ENCODE measurements around the gene SAMD4A. TPM values are rescaled to one million over a fixed set of nuclear protein-coding genes. Genes with fewer than 3 reads are reported as not detected.
"Not testable (repeated sequence)": the region's sequence is repeated elsewhere in the genome, so short reads cannot be mapped to it uniquely, and the experiment has no call there.

SAMD4A gene
- total and polyA plus RNA-seq, 8 donors, result 4.5 to 40.5 (median 8.0) TPM

GRCh38 chr14:54749180-54749579, 182.3 kb downstream of the SAMD4A start:
- intact Hi-C loops (cut with DNase I), result no loop called here
- Histone ChIP-seq H3K27ac (no peak overlapping the region), H3K4me1 (no peaks in the 10 kb centered on the region), H3K9me3 (no peaks in the 10 kb centered on the region), H3K36me3 (peaks cover 0 to 11% of the 10 kb centered on the region in 2 donors), H3K4me3 (no peak overlapping the region), H3K27me3 (no peaks in the 10 kb centered on the region)
- no peak for TF ChIP-seq CTCF (IDR thresholded peaks at IDR 0.05)
- DNase-seq, result no peak
- ATAC-seq, result no peak

GRCh38 chr14:54749727-54750126, 182.8 kb downstream of the SAMD4A start:
- peaks cover 0 to 11% of the 10 kb centered on the region in 2 donors for H3K36me3 ChIP-seq
- no peak overlapping the region for H3K4me3 ChIP-seq
- ATAC-seq (no peak), DNase-seq (no peak)
- TF ChIP-seq CTCF (IDR thresholded peaks at IDR 0.05), result no peak
- no peaks in the 10 kb centered on the region for H3K4me1 ChIP-seq
- intact Hi-C loops (cut with DNase I), result no loop called here
- H3K9me3 ChIP-seq, result no peaks in the 10 kb centered on the region
- H3K27me3 ChIP-seq, result no peaks in the 10 kb centered on the region
- no peak overlapping the region for H3K27ac ChIP-seq

- intact Hi-C loops (cut with DNase I); DNase-seq; ATAC-seq; H3K9me3 ChIP-seq; H3K4me1 ChIP-seq; H3K27ac ChIP-seq; H3K4me3 ChIP-seq; H3K27me3 ChIP-seq: not testable (repeated sequence)
- peaks cover 0 to 11% of the 10 kb centered on the region in 2 donors for H3K36me3 ChIP-seq
Observed at GRCh38 chr14:54752611-54753010, 185.7 kb downstream of the SAMD4A start.

- peaks cover 0 to 11% of the 10 kb centered on the region in 2 donors for H3K36me3 ChIP-seq
- H3K9me3 ChIP-seq; H3K4me3 ChIP-seq; ATAC-seq; H3K4me1 ChIP-seq; DNase-seq; H3K27me3 ChIP-seq; intact Hi-C loops (cut with DNase I); H3K27ac ChIP-seq: not testable (repeated sequence)
Observed at GRCh38 chr14:54753396-54753795, 186.5 kb downstream of the SAMD4A start.

- intact Hi-C loops (cut with DNase I), result no loop called here
- ATAC-seq (no peak), DNase-seq (no peak)
- no peak for TF ChIP-seq CTCF (IDR thresholded peaks at IDR 0.05)
- no peak overlapping the region for H3K4me3 ChIP-seq
- H3K4me1 ChIP-seq, result no peaks in the 10 kb centered on the region
- H3K27ac ChIP-seq, result no peak overlapping the region
- H3K9me3 ChIP-seq, result no peaks in the 10 kb centered on the region
- no peaks in the 10 kb centered on the region for H3K27me3 ChIP-seq
- H3K36me3 ChIP-seq, result peaks cover 0 to 11% of the 10 kb centered on the region in 2 donors
Observed at GRCh38 chr14:54754116-54754622, 187.2 kb downstream of the SAMD4A start.

GRCh38 chr14:54754623-54755386, 187.9 kb downstream of the SAMD4A start:
- Histone ChIP-seq H3K9me3 (no peaks in the 10 kb centered on the region), H3K4me1 (no peaks in the 10 kb centered on the region), H3K27me3 (no peaks in the 10 kb centered on the region), H3K36me3 (peaks cover 0 to 11% of the 10 kb centered on the region in 2 donors), H3K4me3 (no peak overlapping the region), H3K27ac (no peak overlapping the region)
- ATAC-seq, result no peak
- no peak for TF ChIP-seq CTCF (IDR thresholded peaks at IDR 0.05)
- no peak for DNase-seq
- intact Hi-C loops (cut with DNase I), result no loop called here

Measured in left lung (tissue), 10 donors.